Loucy (cell line): ENCODE results near the gene LRRK1.

ENCODE experiments used
- H2AFZ ChIP-seq: fragments of 200-600 bp; sonication (generic); 2 replicates; pipeline ENCODE4 v1.6.0; 2016; ENCODE audit warnings: antibody characterized with exemption, mild to moderate bottlenecking, low read length, moderate library complexity
- H3F3A ChIP-seq: fragments of 200-600 bp; 2 replicates; pipeline ENCODE4 v1.6.0; 2016; ENCODE audit warnings: antibody characterized with exemption, low read depth, mild to moderate bottlenecking
- H3K27me3 ChIP-seq: fragments of 200-600 bp; sonication (generic); 2 replicates; pipeline ENCODE4 v1.6.1; 2014; ENCODE audit warnings: low read length, mild to moderate bottlenecking; ENCODE audit not compliant: insufficient read depth, poor library complexity, severe bottlenecking
- H3K36me3 ChIP-seq: fragments of 200-600 bp; sonication (generic); 2 replicates; pipeline ENCODE4 v1.6.1; 2016; ENCODE audit warnings: low read length; ENCODE audit not compliant: insufficient read depth
- H3K4me1 ChIP-seq: fragments of 200-600 bp; sonication (generic); 2 replicates; pipeline ENCODE4 v1.5.1; 2014; ENCODE audit warnings: low read length, mild to moderate bottlenecking; ENCODE audit not compliant: insufficient read depth, poor library complexity, severe bottlenecking
- H3K4me2 ChIP-seq: fragments of 200-600 bp; sonication (generic); 2 replicates; pipeline ENCODE4 v1.6.0; 2014; ENCODE audit warnings: antibody characterized with exemption, low read length, low read depth, mild to moderate bottlenecking; ENCODE audit not compliant: poor library complexity, severe bottlenecking
- H3K4me3 ChIP-seq: fragments of 200-600 bp; sonication (generic); 2 replicates; pipeline ENCODE4 v1.5.1; 2014; ENCODE audit warnings: low read length, mild to moderate bottlenecking, mixed read lengths; ENCODE audit not compliant: poor library complexity, severe bottlenecking
- H3K79me2 ChIP-seq: fragments of 200-600 bp; sonication (generic); 2 replicates; pipeline ENCODE4 v1.6.1; 2014; ENCODE audit warnings: low read length; ENCODE audit not compliant: insufficient read depth
- H3K9ac ChIP-seq: fragments of 200-600 bp; sonication (generic); 2 replicates; pipeline ENCODE4 v1.6.0; 2014; ENCODE audit warnings: mild to moderate bottlenecking, low read depth, low read length, moderate library complexity; ENCODE audit not compliant: poor library complexity, severe bottlenecking
- H3K9me2 ChIP-seq: fragments of 200-600 bp; sonication (generic); replicated peaks from 2 replicates; pipeline ENCODE4 v1.6.1; 2016; ENCODE audit warnings: low read depth, low read length, mixed read lengths
- H3K9me3 ChIP-seq: fragments of 200-600 bp; sonication (generic); 2 replicates; pipeline ENCODE4 v1.6.1; 2014; ENCODE audit warnings: mild to moderate bottlenecking, antibody characterized with exemption, low read length, low read depth; ENCODE audit not compliant: insufficient read depth
- H4K20me1 ChIP-seq: fragments of 200-600 bp; sonication (generic); 2 replicates; pipeline ENCODE4 v1.6.0; 2014; ENCODE audit warnings: antibody characterized with exemption, low read length, mild to moderate bottlenecking; ENCODE audit not compliant: insufficient read depth, poor library complexity, severe bottlenecking
- EZH2phosphoT487 ChIP-seq: fragments of 200-600 bp; IDR thresholded peaks from 2 replicates; pipeline ENCODE4 v1.6.1; 2018; ENCODE audit warnings: antibody characterized with exemption, mild to moderate bottlenecking, moderate library complexity, borderline replicate concordance
- TF ChIP-seq, protein P1 (sequence below): fragments of 200-600 bp; sonication (generic); conservative IDR thresholded peaks from 2 replicates; pipeline ENCODE4 v1.5.1; 2014; ENCODE audit warnings: mild to moderate bottlenecking, antibody characterized with exemption, low read length

LRRK1 gene

GRCh38 chr15:100973351-100974111, 54.4 kb downstream of the LRRK1 start:
- Histone ChIP-seq H4K20me1 (no peaks in the 10 kb centered on the region), H3K36me3 (no peaks in the 10 kb centered on the region), H3F3A (no peaks in the 10 kb centered on the region), H3K9me3 (no peaks in the 10 kb centered on the region), H3K4me2 (no peak overlapping the region), H2AFZ (no peak overlapping the region), H3K9ac (no peak overlapping the region), H3K9me2 (no peaks in the 10 kb centered on the region), H3K4me3 (no peak overlapping the region), H3K4me1 (no peaks in the 10 kb centered on the region), H3K79me2 (no peaks in the 10 kb centered on the region), H3K27me3 (no peaks in the 10 kb centered on the region)
- TF ChIP-seq EZH2phosphoT487, result no peak
- TF ChIP-seq, protein P1, sequence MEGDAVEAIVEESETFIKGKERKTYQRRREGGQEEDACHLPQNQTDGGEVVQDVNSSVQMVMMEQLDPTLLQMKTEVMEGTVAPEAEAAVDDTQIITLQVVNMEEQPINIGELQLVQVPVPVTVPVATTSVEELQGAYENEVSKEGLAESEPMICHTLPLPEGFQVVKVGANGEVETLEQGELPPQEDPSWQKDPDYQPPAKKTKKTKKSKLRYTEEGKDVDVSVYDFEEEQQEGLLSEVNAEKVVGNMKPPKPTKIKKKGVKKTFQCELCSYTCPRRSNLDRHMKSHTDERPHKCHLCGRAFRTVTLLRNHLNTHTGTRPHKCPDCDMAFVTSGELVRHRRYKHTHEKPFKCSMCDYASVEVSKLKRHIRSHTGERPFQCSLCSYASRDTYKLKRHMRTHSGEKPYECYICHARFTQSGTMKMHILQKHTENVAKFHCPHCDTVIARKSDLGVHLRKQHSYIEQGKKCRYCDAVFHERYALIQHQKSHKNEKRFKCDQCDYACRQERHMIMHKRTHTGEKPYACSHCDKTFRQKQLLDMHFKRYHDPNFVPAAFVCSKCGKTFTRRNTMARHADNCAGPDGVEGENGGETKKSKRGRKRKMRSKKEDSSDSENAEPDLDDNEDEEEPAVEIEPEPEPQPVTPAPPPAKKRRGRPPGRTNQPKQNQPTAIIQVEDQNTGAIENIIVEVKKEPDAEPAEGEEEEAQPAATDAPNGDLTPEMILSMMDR, result no peak

DNA sequence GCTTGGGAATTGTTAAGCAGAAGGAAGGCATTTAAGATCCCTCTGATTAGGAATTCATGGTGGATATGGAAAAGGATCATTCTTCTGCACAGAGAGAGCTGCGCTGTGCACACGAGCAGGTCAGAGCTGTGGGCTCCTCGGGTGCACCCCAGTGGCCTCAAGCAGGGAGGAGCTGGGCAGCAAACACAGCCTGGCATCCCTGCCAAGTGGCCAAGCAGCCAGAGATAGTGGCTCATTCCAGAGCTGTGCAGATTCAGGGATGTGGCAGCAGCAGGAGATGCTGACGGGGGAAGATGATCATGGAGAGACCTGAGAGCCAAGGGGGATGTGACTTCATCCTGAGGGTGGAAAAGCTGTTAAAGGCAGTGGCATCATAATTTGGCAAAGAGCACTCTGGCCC, 55.9 kb downstream of the LRRK1 start:
- Histone ChIP-seq H3K4me1 (no peaks in the 10 kb centered on the region), H3K9me2 (no peaks in the 10 kb centered on the region), H3K36me3 (no peaks in the 10 kb centered on the region), H3K79me2 (no peaks in the 10 kb centered on the region), H3F3A (no peaks in the 10 kb centered on the region), H4K20me1 (no peaks in the 10 kb centered on the region), H3K4me2 (no peak overlapping the region), H3K9ac (no peak overlapping the region), H3K9me3 (no peaks in the 10 kb centered on the region), H3K27me3 (no peaks in the 10 kb centered on the region), H3K4me3 (no peak overlapping the region), H2AFZ (no peak overlapping the region)
- TF ChIP-seq EZH2phosphoT487, result no peak

DNA sequence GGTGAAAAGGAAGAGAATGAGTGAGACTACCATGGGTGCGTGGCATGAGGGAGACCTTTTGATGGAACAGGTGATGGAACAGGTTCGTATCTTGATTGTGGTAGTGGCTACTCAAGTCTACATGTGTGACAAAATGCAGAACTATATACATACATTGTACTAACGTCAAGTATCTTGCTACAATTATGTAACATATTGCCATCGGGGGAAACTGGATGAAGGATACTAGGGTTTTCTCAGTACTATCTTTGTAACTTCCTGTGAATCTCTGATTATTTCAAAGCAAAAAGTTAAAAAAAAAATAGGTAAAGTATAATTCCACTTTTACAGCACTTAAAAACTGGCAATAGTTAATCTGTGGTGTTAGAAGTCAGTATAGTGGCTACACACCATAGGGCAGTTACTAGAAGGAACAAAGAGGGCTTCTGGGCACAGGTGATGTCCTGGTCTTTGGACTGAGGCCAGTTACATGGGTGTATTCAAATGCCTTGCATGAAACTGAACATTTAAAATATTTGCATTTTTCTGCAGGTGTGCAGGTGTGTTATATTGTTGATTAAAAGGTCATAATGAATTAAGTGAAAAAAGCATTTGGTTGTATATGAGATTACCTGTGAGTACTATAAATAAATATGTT, 61.4 kb downstream of the LRRK1 start:
- no peak overlapping the region for H2AFZ ChIP-seq
- H3K9me2 ChIP-seq, result no peaks in the 10 kb centered on the region
- no peaks in the 10 kb centered on the region for H3K27me3 ChIP-seq
- H3K4me2 ChIP-seq, result no peak overlapping the region
- peaks cover 6% of the 10 kb centered on the region for H3K4me1 ChIP-seq
- no peaks in the 10 kb centered on the region for H4K20me1 ChIP-seq
- no peaks in the 10 kb centered on the region for H3K36me3 ChIP-seq
- no peaks in the 10 kb centered on the region for H3K79me2 ChIP-seq
- no peak overlapping the region for H3K9ac ChIP-seq
- no peak overlapping the region for H3K4me3 ChIP-seq
- H3K9me3 ChIP-seq, result no peaks in the 10 kb centered on the region
- TF ChIP-seq, protein P1, result no peak
- TF ChIP-seq EZH2phosphoT487, result no peak
- no peaks in the 10 kb centered on the region for H3F3A ChIP-seq
